ENCODE data around the gene RNF214. TPM values are rescaled to one million over a fixed set of nuclear protein-coding genes. Genes with fewer than 3 reads are reported as not detected.
A peak's percentile ranks its signal among the peaks of the same experiment; 100 is the strongest.

Gene RNF214
- total RNA-seq, 2 experiments from 2014 or later = 12.9 to 15.8 TPM

GRCh38 chr11:117192401-117192875 lies 40.0 kb upstream of the RNF214 start:
- TF ChIP-seq, protein P1, sequence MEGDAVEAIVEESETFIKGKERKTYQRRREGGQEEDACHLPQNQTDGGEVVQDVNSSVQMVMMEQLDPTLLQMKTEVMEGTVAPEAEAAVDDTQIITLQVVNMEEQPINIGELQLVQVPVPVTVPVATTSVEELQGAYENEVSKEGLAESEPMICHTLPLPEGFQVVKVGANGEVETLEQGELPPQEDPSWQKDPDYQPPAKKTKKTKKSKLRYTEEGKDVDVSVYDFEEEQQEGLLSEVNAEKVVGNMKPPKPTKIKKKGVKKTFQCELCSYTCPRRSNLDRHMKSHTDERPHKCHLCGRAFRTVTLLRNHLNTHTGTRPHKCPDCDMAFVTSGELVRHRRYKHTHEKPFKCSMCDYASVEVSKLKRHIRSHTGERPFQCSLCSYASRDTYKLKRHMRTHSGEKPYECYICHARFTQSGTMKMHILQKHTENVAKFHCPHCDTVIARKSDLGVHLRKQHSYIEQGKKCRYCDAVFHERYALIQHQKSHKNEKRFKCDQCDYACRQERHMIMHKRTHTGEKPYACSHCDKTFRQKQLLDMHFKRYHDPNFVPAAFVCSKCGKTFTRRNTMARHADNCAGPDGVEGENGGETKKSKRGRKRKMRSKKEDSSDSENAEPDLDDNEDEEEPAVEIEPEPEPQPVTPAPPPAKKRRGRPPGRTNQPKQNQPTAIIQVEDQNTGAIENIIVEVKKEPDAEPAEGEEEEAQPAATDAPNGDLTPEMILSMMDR (IDR thresholded peaks at IDR 0.05) = no peak
- DNase-seq (no peak), ATAC-seq (ENCODE audit: poor library complexity) (no peak)
- CTCF ChIA-PET = no interaction called here
- peaks cover 32% of the 10 kb centered on the region for H3K36me3 ChIP-seq (ENCODE audit: insufficient read depth, low read length)
- no peak overlapping the region for H3K27ac Mint-ChIP-seq
- H3K27me3 Mint-ChIP-seq = no peaks in the 10 kb centered on the region
- POLR2A ChIA-PET = no interaction called here
- H3K4me3 ChIP-seq (ENCODE audit: low read length) = no peak overlapping the region
- peaks cover 2% of the 10 kb centered on the region for H3K4me1 ChIP-seq (ENCODE audit: insufficient read depth, low read length)
- no peaks in the 10 kb centered on the region for H3K9me3 ChIP-seq (ENCODE audit: control insufficient read depth in 1 of 2, insufficient read depth in 1 of 2, low read length in 2 of 2)
- intact Hi-C loops (cut with DNase I, micrococcal nuclease) = no loop called here
- H3K27ac ChIP-seq (ENCODE audit: low read depth in 1 of 2, low read length in 2 of 2) = peak overlapping the region in 1 of 2 donors; percentile 9
- peaks cover 37% of the 10 kb centered on the region for H3K36me3 Mint-ChIP-seq (ENCODE audit: low read depth)
- H3K9me3 Mint-ChIP-seq = no peaks in the 10 kb centered on the region
- H3K4me3 Mint-ChIP-seq = no peak overlapping the region
- no peaks in the 10 kb centered on the region for H3K27me3 ChIP-seq (ENCODE audit: control insufficient read depth in 1 of 2, insufficient read depth in 2 of 2, low read length in 2 of 2)
- peaks cover 5% of the 10 kb centered on the region for H3K4me1 Mint-ChIP-seq (ENCODE audit: low read depth)

- H3K27me3 ChIP-seq (ENCODE audit: control insufficient read depth in 1 of 2, insufficient read depth in 2 of 2, low read length in 2 of 2) = no peaks in the 10 kb centered on the region
- ATAC-seq (ENCODE audit: poor library complexity) = no peak
- Mint-ChIP-seq H3K4me1 (ENCODE audit: low read depth) (peaks cover 8% of the 10 kb centered on the region), H3K9me3 (no peaks in the 10 kb centered on the region), H3K4me3 (no peak overlapping the region), H3K27ac (no peak overlapping the region), H3K36me3 (ENCODE audit: low read depth) (peaks cover 29% of the 10 kb centered on the region), H3K27me3 (no peaks in the 10 kb centered on the region)
- no peak for DNase-seq
- ChIA-PET POLR2A (interaction anchor here (4.8 kb wide), 1 partner anchor 14 kb away, joined by 18 read pairs; the partner anchor contains the start of gene SIDT2), CTCF (no interaction called here)
- TF ChIP-seq, protein P1 (IDR thresholded peaks at IDR 0.05) = no peak
- H3K36me3 ChIP-seq (ENCODE audit: insufficient read depth, low read length) = peaks cover 27% of the 10 kb centered on the region
- no peaks in the 10 kb centered on the region for H3K9me3 ChIP-seq (ENCODE audit: control insufficient read depth in 1 of 2, insufficient read depth in 1 of 2, low read length in 2 of 2)
- peaks cover 2% of the 10 kb centered on the region for H3K4me1 ChIP-seq (ENCODE audit: insufficient read depth, low read length)
- intact Hi-C loops (cut with DNase I, micrococcal nuclease) = no loop called here
- H3K4me3 ChIP-seq (ENCODE audit: low read length) = no peak overlapping the region
- peak overlapping the region in 1 of 2 donors; percentile 9 for H3K27ac ChIP-seq (ENCODE audit: low read depth in 1 of 2, low read length in 2 of 2)
These were observed 39.1 kb upstream of the RNF214 start for GRCh38 chr11:117193130-117194020.

GRCh38 chr11:117194267-117194666 lies 38.2 kb upstream of the RNF214 start:
- H3K36me3 Mint-ChIP-seq (ENCODE audit: low read depth) = peaks cover 29% of the 10 kb centered on the region
- TF ChIP-seq, protein P1 (IDR thresholded peaks at IDR 0.05) = no peak
- H3K4me1 ChIP-seq (ENCODE audit: insufficient read depth, low read length) = peaks cover 2% of the 10 kb centered on the region
- CTCF ChIA-PET = no interaction called here
- intact Hi-C loops (cut with DNase I, micrococcal nuclease) = no loop called here
- peaks cover 10% of the 10 kb centered on the region for H3K4me1 Mint-ChIP-seq (ENCODE audit: low read depth)
- H3K4me3 ChIP-seq (ENCODE audit: low read length) = no peak overlapping the region
- H3K27ac ChIP-seq (ENCODE audit: low read depth in 1 of 2, low read length in 2 of 2) = no peak overlapping the region
- H3K9me3 ChIP-seq (ENCODE audit: control insufficient read depth in 1 of 2, insufficient read depth in 1 of 2, low read length in 2 of 2) = no peaks in the 10 kb centered on the region
- H3K36me3 ChIP-seq (ENCODE audit: insufficient read depth, low read length) = peaks cover 23% of the 10 kb centered on the region
- H3K9me3 Mint-ChIP-seq = no peaks in the 10 kb centered on the region
- POLR2A ChIA-PET = interaction anchor here (4.8 kb wide), 1 partner anchor 15 kb away, joined by 18 read pairs; the partner anchor contains the start of gene SIDT2
- no peak overlapping the region for H3K27ac Mint-ChIP-seq
- no peaks in the 10 kb centered on the region for H3K27me3 ChIP-seq (ENCODE audit: control insufficient read depth in 1 of 2, insufficient read depth in 2 of 2, low read length in 2 of 2)
- H3K27me3 Mint-ChIP-seq = no peaks in the 10 kb centered on the region
- H3K4me3 Mint-ChIP-seq = no peak overlapping the region
- DNase-seq (no peak), ATAC-seq (ENCODE audit: poor library complexity) (no peak)

All from CD4-positive, alpha-beta T cell (primary cell).